Neuronal stem cell (in vitro differentiated cells): Measurements from ENCODE around the gene COX20. TPM values are rescaled to one million over a fixed set of nuclear protein-coding genes. Genes with fewer than 3 reads are reported as not detected.
A peak's percentile ranks its signal among the peaks of the same experiment; 100 is the strongest.

Experiments used
- DNase-seq: peaks from one replicate; pipeline ENCODE4 v3.0.0-alpha.2; 2013; ENCODE audit warnings: low spot score
- H2AFZ ChIP-seq: one replicate; pipeline ENCODE4 v1.6.1; 2013; ENCODE audit warnings: mild to moderate bottlenecking, low read length, inconsistent platforms
- H2AK5ac ChIP-seq: 2 replicates; pipeline ENCODE4 v1.6.1; 2013; ENCODE audit warnings: low read depth, mild to moderate bottlenecking, inconsistent platforms, low read length, moderate library complexity, mixed read lengths
- H2BK120ac ChIP-seq: 2 replicates; pipeline ENCODE4 v1.6.1; 2013; ENCODE audit warnings: low read depth, mild to moderate bottlenecking, inconsistent platforms, low read length, moderate library complexity, mixed read lengths
- H2BK12ac ChIP-seq: one replicate; pipeline ENCODE4 v1.6.1; 2013; ENCODE audit warnings: low read length, inconsistent platforms
- H2BK15ac ChIP-seq: 2 replicates; pipeline ENCODE4 v1.6.1; 2013; ENCODE audit warnings: mild to moderate bottlenecking, low read length, inconsistent platforms, mixed read lengths
- H2BK5ac ChIP-seq: one replicate; pipeline ENCODE4 v1.6.1; 2013; ENCODE audit warnings: inconsistent platforms, mild to moderate bottlenecking, low read length, moderate library complexity
- H3K14ac ChIP-seq: one replicate; pipeline ENCODE4 v1.6.1; 2013; ENCODE audit warnings: low read length, inconsistent platforms
- H3K18ac ChIP-seq: 2 replicates; pipeline ENCODE4 v1.6.1; 2013; ENCODE audit warnings: low read length, inconsistent platforms
- H3K23ac ChIP-seq: 2 replicates; pipeline ENCODE4 v1.6.1; 2013; ENCODE audit warnings: low read depth, mild to moderate bottlenecking, mixed read lengths, low read length, inconsistent platforms; ENCODE audit not compliant: poor library complexity
- H3K27ac ChIP-seq: replicated peaks from 3 replicates; pipeline ENCODE4 v1.5.1; 2013; ENCODE audit warnings: low read length, inconsistent platforms
- H3K27me3 ChIP-seq, 3 experiments: 2 replicates each; pipeline ENCODE4 v1.6.1; 2013; ENCODE audit warnings: low read length in 3 of 3, mild to moderate bottlenecking in 2 of 3, inconsistent platforms in 1 of 3, low read depth in 1 of 3, mixed read lengths in 1 of 3, moderate library complexity in 1 of 3; ENCODE audit not compliant: control insufficient read depth in 3 of 3, insufficient read depth in 3 of 3
- H3K36me3 ChIP-seq, 2 donors: replicated peaks in 1 of 2; 2 replicates each; pipeline ENCODE4 v1.6.1; 2013; ENCODE audit warnings: low read length in 2 of 2; ENCODE audit not compliant: control insufficient read depth in 2 of 2, insufficient read depth in 2 of 2
- H3K4ac ChIP-seq: 2 replicates; pipeline ENCODE4 v1.6.1; 2013; ENCODE audit warnings: inconsistent platforms, mild to moderate bottlenecking, low read length, moderate library complexity
- H3K4me1 ChIP-seq, 2 donors: 1 replicate in 1 of 2; 2 replicates in 1 of 2; pipeline ENCODE4 v1.6.1; 2013; ENCODE audit warnings: low read length in 2 of 2, low read depth in 1 of 2; ENCODE audit not compliant: control insufficient read depth in 2 of 2, insufficient read depth in 1 of 2
- H3K4me2 ChIP-seq: one replicate; pipeline ENCODE4 v1.6.1; 2013; ENCODE audit warnings: mild to moderate bottlenecking, low read length, inconsistent platforms; ENCODE audit not compliant: insufficient read depth, poor library complexity, severe bottlenecking
- H3K4me3 ChIP-seq, 2 donors: 2 replicates each; pipeline ENCODE4 v1.5.1; 2013; ENCODE audit warnings: low read length in 2 of 2, mild to moderate bottlenecking in 2 of 2, inconsistent platforms in 1 of 2, moderate library complexity in 1 of 2
- H3K79me1 ChIP-seq: one replicate; pipeline ENCODE4 v1.6.1; 2013; ENCODE audit warnings: low read depth, mild to moderate bottlenecking, inconsistent platforms, low read length, moderate library complexity
- H3K9ac ChIP-seq: one replicate; pipeline ENCODE4 v1.6.1; 2013; ENCODE audit warnings: mild to moderate bottlenecking, low read depth, low read length, inconsistent platforms; ENCODE audit not compliant: poor library complexity
- H3K9me3 ChIP-seq, 2 donors: replicated peaks in 1 of 2; 2 replicates each; pipeline versions ENCODE3 to v1.6.1; 2013; ENCODE audit warnings: low read length in 2 of 2, mild to moderate bottlenecking in 2 of 2, inconsistent platforms in 1 of 2, low read depth in 1 of 2, mixed read lengths in 1 of 2, moderate library complexity in 1 of 2; ENCODE audit not compliant: control insufficient read depth in 2 of 2, insufficient read depth in 1 of 2
- H4K8ac ChIP-seq: one replicate; pipeline ENCODE4 v1.6.1; 2013; ENCODE audit warnings: low read depth, mild to moderate bottlenecking, inconsistent platforms, low read length, moderate library complexity
- H4K91ac ChIP-seq: one replicate; pipeline ENCODE4 v1.6.1; 2013; ENCODE audit warnings: low read length, low read depth, mild to moderate bottlenecking, inconsistent platforms; ENCODE audit not compliant: poor library complexity
- WGBS, 2 donors: extraction: QIAGEN DNeasy Blood & Tissue Kit; methylation state at CpG; one replicate each; pipeline ENCODE4 v1.1.7; 2013; ENCODE audit warnings: missing lambda C conversion rate in 2 of 2, mixed read lengths in 1 of 2; ENCODE audit not compliant: insufficient read length in 2 of 2, insufficient replicate concordance in 1 of 2; ENCODE audit errors: extremely low coverage in 2 of 2; 5-methylcytosine and 5-hydroxymethylcytosine counted together
- polyA plus RNA-seq, 2 experiments: library from polyadenylated mRNA; stranded (reverse); fragments of 200-250 nt; gene quantifications; one replicate each; pipeline ENCODE4 v1.2.3, GENCODE V29; 2013

COX20 gene, protein sequence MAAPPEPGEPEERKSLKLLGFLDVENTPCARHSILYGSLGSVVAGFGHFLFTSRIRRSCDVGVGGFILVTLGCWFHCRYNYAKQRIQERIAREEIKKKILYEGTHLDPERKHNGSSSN
- polyA plus RNA-seq (2013, experiment 1 of 2): 32.4 TPM
- 32.4 TPM for polyA plus RNA-seq (2013, experiment 2 of 2)

DNA sequence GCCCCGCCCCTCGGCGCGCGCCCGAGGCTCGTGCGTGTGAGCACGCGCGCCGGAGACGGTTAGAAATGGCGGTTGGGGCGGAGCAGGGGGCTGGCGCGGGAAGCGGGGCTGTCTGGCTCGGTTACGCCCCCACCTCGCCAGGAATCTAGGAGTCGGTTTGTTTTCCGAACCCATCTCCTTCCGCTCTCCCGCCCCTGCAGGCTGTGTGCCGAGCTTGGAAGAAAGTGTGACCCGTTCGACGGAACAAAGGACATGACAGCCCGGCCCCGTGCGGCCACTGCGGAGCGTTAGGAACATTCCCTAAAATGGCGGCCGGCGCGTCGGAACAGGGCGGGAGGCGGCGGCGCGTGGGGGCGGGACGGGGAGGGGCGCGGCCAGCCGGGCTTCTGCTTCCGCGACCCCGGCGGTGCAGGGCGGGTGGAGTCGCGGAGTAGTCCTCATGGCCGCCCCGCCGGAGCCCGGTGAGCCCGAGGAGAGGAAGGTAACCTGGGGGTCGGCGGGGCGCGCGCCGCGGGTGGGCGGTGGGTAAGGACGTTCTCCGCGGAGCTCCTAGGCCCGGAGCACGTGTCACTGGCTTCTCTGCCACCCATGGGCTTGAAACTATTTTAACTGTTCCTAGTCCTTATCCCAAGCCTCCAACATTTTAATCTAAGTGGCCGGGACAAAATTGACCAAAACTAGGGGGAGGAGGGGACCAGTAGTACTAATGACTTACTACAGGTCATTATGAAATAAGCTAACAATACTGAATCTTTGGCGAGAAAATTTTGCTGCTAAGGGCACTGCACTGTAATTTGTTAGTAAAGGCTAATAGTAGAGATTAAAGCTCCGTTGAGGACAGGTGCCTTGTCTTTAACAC lies at the start of gene COX20:
TSS of gene COX20 (plus strand) at position 383 of the 859 bp plus-strand sequence. CDS start at position 440, 57 bp downstream.
- peak; percentile 95 for DNase-seq
- H3K14ac ChIP-seq: peak within 1 kb of the TSS; percentile 47
- WGBS, 2 donors: no CpG with 5 or more reads among the region's 77 CpGs

DNA sequence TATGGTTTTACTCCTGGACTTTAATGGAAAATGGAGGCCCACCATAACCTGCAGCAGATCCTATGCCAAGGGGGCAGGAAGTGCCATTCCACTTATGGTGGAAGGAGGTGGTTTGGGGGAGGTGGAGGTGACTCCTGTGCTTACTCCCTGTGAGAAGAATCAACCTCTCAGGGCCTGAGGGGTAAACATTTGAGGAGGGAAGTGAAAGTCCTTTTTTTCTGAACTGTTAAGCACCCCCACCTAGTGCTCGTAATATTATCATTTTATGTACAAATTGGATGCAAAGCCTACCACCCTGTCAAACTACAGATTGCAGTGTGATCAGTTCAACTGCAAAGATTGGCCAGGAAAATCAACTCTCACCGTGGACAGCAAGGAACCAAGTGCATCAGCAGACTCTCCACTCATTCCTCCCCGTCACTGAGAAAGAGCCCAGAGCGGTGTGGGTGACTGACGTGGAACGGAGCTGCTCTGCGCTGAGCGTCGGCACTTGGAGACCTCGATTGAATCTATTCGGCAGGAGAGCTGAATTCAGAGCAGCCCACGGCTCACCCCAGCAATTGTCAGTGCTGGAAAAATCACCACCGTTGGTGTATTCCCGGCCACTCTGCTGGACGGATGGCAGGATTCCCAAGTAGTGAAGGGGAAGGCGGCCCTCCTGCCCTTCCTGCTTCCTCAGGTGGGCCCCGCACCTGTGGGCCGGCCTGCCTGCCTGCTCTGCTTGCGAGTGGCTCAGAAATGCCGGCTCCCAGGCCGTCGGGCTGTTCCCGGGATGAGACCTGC lies 46.8 kb upstream of the COX20 start:
- Histone ChIP-seq H2BK15ac (peak overlapping the region; percentile 78), H2AK5ac (no peak overlapping the region), H3K14ac (no peak overlapping the region), H2BK5ac (no peak overlapping the region), H3K4me3 (no peak overlapping the region), H3K18ac (peak overlapping the region; percentile 68), H3K27ac (peak overlapping the region; percentile 14), H4K91ac (no peak overlapping the region), H3K36me3 (no peaks in the 10 kb centered on the region), H3K4ac (no peak overlapping the region), H3K9me3 (no peaks in the 10 kb centered on the region), H3K4me1 (peaks cover 0 to 12% of the 10 kb centered on the region in 2 donors), H2AFZ (peak overlapping the region; percentile 57), H4K8ac (no peak overlapping the region), H3K9ac (no peak overlapping the region), H2BK12ac (peak overlapping the region; percentile 4), H3K23ac (no peak overlapping the region), H2BK120ac (no peak overlapping the region), H3K27me3 (peaks cover 0 to 10% (median 0%) of the 10 kb centered on the region in 3 experiments), H3K79me1 (no peaks in the 10 kb centered on the region), H3K4me2 (no peak overlapping the region)
- DNase-seq: no peak
- WGBS, 2 donors: no CpG with 5 or more reads among the region's 23 CpGs

More for the DNA sequence above, at the start of gene COX20:
- Histone ChIP-seq H3K4me2 (peak within 1 kb of the TSS; percentile 75), H3K9me3 (peaks cover 0 to 4% of the 10 kb centered on the region in 2 donors), H3K23ac (peak within 1 kb of the TSS; percentile 99), H2BK15ac (peak within 1 kb of the TSS; percentile 92), H2AFZ (peak within 1 kb of the TSS; percentile 93), H2BK12ac (no peak within 1 kb of the TSS), H3K18ac (peak within 1 kb of the TSS; percentile 100), H3K9ac (peak within 1 kb of the TSS; percentile 94), H2BK120ac (peak within 1 kb of the TSS; percentile 92), H2BK5ac (peak within 1 kb of the TSS; percentile 98), H3K36me3 (peaks cover 5 to 40% of the 10 kb centered on the region in 2 donors), H3K4me3 (peak within 1 kb of the TSS; percentile 69 to 98), H3K4ac (peak within 1 kb of the TSS; percentile 78), H3K4me1 (peaks cover 1 to 5% of the 10 kb centered on the region in 2 donors), H4K91ac (peak within 1 kb of the TSS; percentile 69), H4K8ac (peak within 1 kb of the TSS; percentile 94), H3K27ac (peak within 1 kb of the TSS; percentile 100), H3K27me3 (no peaks in the 10 kb centered on the region), H2AK5ac (no peak within 1 kb of the TSS), H3K79me1 (no peaks in the 10 kb centered on the region)

DNA sequence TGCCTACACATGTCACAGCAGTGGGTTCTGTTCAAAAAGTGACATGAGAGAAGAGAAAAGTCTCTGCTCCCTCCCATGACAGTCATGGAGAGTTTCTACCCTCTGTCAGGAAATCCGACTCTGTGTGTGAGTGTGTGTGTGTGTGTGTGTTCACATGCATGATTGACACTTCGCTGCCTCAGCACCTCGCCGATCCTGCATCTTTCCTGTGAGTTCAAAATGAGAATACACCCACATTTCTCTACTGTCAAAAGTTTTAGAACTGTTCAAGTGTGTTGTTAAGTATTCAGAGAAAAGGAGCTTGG lies 46.2 kb upstream of the COX20 start:
- Histone ChIP-seq H3K4me2 (no peak overlapping the region), H2AK5ac (no peak overlapping the region), H2AFZ (peak overlapping the region; percentile 57), H2BK12ac (no peak overlapping the region), H3K27me3 (peaks cover 0 to 10% (median 0%) of the 10 kb centered on the region in 3 experiments), H3K4ac (no peak overlapping the region), H2BK5ac (no peak overlapping the region), H3K18ac (peak overlapping the region; percentile 68), H3K9me3 (no peaks in the 10 kb centered on the region), H3K9ac (no peak overlapping the region), H2BK120ac (no peak overlapping the region), H3K27ac (peak overlapping the region; percentile 14), H3K36me3 (no peaks in the 10 kb centered on the region), H3K4me1 (peaks cover 0 to 12% of the 10 kb centered on the region in 2 donors), H4K91ac (no peak overlapping the region), H3K23ac (no peak overlapping the region), H2BK15ac (peak overlapping the region; percentile 78), H4K8ac (no peak overlapping the region), H3K14ac (no peak overlapping the region), H3K4me3 (no peak overlapping the region), H3K79me1 (no peaks in the 10 kb centered on the region)
- no peak for DNase-seq
- WGBS, 2 donors: no CpG with 5 or more reads among the region's 4 CpGs
